Measurements from ENCODE around the gene MAVS. TPM values are rescaled to one million over a fixed set of nuclear protein-coding genes. Genes with fewer than 3 reads are reported as not detected.

The MAVS gene
- total RNA-seq, 1 donor from 2014 or later, result 35.2 TPM

DNA sequence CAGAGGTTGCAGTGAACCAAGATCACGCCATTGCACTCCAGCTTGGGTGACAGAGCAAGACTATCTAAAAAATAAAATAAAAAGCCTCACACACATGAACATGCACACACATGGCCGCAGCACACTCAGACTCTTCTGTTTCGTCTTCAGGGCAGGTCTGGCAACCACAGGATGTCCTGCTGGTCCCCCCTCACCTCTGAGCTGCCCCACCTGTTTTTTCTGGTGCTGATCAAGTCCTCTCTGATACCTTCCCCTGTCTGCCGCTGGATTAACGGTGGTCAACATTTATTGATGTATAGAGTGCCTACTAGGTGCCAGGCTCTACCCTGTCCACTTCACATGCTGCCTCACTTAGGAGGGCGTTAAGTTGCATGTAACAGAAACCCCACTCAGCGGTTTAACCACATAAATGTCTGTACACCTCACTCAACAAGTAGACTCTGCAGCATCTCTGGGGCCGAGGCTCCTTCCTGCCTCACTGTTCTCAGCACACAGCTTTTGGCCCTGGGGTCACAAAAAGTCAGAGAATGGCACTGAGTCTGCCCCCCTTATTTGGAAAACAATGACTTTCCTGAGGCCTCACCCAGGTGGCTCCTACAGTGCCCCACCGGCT lies 30.8 kb upstream of the MAVS start:
- peaks cover 2 to 22% of the 10 kb centered on the region in 2 donors for H3K4me1 ChIP-seq
- no peaks in the 10 kb centered on the region for H3K9me3 ChIP-seq
- no peak for DNase-seq (ENCODE audit: low spot score in 2 of 2)
- no peak overlapping the region for H3K4me3 ChIP-seq
- TF ChIP-seq, protein P1, sequence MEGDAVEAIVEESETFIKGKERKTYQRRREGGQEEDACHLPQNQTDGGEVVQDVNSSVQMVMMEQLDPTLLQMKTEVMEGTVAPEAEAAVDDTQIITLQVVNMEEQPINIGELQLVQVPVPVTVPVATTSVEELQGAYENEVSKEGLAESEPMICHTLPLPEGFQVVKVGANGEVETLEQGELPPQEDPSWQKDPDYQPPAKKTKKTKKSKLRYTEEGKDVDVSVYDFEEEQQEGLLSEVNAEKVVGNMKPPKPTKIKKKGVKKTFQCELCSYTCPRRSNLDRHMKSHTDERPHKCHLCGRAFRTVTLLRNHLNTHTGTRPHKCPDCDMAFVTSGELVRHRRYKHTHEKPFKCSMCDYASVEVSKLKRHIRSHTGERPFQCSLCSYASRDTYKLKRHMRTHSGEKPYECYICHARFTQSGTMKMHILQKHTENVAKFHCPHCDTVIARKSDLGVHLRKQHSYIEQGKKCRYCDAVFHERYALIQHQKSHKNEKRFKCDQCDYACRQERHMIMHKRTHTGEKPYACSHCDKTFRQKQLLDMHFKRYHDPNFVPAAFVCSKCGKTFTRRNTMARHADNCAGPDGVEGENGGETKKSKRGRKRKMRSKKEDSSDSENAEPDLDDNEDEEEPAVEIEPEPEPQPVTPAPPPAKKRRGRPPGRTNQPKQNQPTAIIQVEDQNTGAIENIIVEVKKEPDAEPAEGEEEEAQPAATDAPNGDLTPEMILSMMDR (IDR thresholded peaks at IDR 0.05), result no peak
- H3K27me3 ChIP-seq, result no peaks in the 10 kb centered on the region
- intact Hi-C loops (cut with DNase I), result no loop called here
- no peaks in the 10 kb centered on the region for H3K36me3 ChIP-seq
- H3K27ac ChIP-seq, result no peak overlapping the region

DNA sequence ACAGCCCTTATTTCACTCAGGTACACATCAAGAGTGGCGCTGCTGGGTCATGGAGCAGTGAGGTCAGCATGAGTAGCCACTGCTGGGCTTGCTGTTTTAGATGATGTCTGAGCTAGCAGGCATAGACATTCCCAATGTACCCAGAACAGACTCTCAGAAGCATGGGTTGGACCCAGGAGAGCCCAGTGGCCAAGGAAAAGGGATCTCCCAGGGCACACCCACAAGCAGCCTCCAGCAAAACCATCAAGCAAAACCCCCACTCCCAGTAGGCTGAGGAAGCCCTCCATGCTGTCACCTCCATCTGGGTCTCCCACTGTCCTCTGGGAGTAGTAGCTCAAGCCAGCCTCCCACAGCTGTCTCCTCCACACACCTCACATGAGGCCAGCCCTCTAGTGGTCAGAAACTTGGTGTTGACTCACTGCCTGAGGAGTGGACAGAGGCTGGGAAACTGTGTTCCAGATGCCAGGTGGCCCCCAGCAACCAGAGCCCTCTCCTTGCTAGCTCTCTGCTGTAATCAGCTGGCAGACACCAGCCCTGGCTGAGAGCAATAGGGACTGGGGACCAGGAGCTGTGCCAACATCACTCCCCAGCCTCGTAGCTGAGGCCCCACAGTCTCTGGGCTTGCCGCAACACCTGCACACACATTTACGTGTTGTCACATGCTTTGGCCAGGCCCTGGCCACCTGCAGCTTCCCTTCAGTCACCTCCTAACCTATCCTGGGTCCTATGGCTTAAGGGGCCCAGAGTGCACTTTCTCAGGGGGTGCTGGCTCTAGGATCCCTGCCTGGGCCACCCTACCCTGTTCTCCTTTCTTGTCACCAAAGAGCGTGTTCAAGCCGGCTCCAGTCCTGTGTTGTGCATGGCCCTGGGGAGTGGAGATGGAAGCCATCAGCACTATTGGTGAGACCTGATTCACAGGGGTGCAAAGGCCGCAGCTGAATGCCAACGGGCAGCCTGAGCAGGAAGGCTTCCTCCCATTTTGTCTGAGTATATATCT lies 28.2 kb upstream of the MAVS start:
- Histone ChIP-seq H3K36me3 (peaks cover under 1 to 11% of the 10 kb centered on the region in 2 donors), H3K27me3 (no peaks in the 10 kb centered on the region), H3K4me1 (peaks cover 3 to 16% of the 10 kb centered on the region in 2 donors), H3K9me3 (no peaks in the 10 kb centered on the region), H3K4me3 (no peak overlapping the region), H3K27ac (peak overlapping the region; percentile 29 to 67)
- peak in 1 of 2 donors; percentile 80 for DNase-seq (ENCODE audit: low spot score in 2 of 2)
- intact Hi-C loops (cut with DNase I), result no loop called here
- TF ChIP-seq, protein P1 (IDR thresholded peaks at IDR 0.05), result peak; percentile 27 to 51 (median 41)

DNA sequence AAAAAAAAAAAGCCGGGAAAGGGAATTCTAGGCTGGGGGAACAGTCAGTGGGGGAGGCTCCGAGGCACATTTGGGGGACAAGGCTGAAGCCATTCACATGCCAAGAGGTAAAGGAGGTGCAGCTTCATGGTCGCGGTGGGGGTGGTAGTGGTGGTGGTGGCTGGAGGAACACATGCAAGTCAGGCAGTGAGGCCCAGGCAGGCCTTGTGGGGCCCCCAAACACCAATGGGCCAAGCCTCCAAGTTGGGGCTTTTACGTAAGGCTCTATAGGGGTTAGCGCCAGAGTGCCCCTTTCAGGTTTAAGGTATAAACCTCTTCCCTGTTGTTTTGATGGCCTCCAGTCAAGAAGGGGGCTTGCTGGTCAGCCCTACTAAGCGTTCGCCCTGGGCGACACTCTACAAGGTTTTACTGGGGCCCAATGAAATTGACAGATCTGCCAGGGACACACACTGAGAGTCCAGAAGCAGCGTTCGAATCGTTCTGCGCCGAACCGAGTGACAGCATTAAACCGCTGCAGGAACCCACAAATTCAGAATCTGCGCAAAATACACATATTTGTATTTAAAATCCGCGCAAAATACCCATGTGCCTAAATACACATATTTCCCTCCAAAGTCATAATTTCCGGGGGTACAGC lies 27.1 kb upstream of the MAVS start:
- H3K27ac ChIP-seq, result peak overlapping the region; percentile 97
- intact Hi-C loops (cut with DNase I), result loop anchor here (1.0 kb wide), 6 partner anchors 8 to 70 kb away; partner anchors contain the start of genes ADISSP, CENPB, MAVS and PANK2
- TF ChIP-seq, protein P1 (IDR thresholded peaks at IDR 0.05), result no peak
- no peaks in the 10 kb centered on the region for H3K27me3 ChIP-seq
- H3K9me3 ChIP-seq, result no peaks in the 10 kb centered on the region
- peaks cover 3 to 16% of the 10 kb centered on the region in 2 donors for H3K4me1 ChIP-seq
- no peak for DNase-seq (ENCODE audit: low spot score in 2 of 2)
- H3K4me3 ChIP-seq, result peak overlapping the region; percentile 65 to 93
- H3K36me3 ChIP-seq, result peaks cover 12 to 21% of the 10 kb centered on the region in 2 donors

DNA sequence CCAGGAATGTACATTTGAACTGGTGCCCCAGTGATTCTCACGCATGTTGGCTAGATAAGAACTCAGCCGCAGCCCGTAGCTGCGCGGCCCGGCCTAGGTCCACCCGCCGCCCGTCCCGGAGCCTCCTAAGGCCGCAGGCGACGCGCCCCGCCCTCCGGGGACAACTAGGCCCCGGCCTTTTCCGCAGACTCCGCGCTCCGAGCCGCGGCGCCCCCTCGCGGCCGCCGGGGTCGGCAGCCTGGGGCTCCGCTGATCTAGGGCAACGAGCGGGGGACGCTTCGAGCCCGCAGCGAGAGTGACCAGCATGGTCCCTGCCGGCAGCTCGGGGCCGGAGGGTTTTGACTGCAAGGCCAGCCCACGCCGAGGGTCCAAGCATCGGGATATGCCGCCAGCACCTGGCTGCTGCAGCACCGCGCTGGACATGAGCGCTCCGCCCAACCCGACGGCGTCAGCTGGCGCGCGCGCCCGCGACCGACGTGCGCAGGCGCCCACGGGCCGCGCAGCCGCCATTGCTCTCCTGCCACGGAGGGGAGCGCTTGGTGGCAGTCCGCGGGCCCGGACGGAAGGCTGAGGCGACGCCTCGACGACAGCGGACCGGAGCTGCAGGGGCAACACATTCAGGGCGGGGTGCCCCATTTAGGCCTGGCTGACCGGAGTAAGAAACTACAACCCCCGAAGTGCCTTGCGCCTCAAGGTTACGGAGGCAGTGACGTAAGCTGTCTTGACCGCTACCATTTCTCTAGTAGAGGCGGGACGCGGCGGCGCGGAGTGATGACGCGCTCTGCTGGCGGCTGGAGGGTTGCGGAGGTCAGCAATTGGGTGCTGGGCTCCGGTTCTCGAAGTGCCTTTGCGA lies 26.4 kb upstream of the MAVS start, which contains the start of gene AP5S1:
AP5S1 (plus strand) TSS at position 500 of the 853 bp plus-strand sequence. CDS start 1,571 bp downstream, outside the sequence.
- peak within 1 kb of the TSS; percentile 65 to 93 for H3K4me3 ChIP-seq
- TF ChIP-seq, protein P1 (IDR thresholded peaks at IDR 0.05), result peak; percentile 96 to 100 (median 100)
- H3K4me1 ChIP-seq, result peaks cover 3 to 16% of the 10 kb centered on the region in 2 donors
- intact Hi-C loops (cut with DNase I), result loop anchor here (1.0 kb wide), 6 partner anchors 9 to 69 kb away; partner anchors contain the start of genes ADISSP, CENPB, MAVS and PANK2
- peak within 1 kb of the TSS; percentile 97 for H3K27ac ChIP-seq
- peaks cover 16 to 22% of the 10 kb centered on the region in 2 donors for H3K36me3 ChIP-seq
- peak; percentile 91 to 99 for DNase-seq (ENCODE audit: low spot score in 2 of 2)
- H3K9me3 ChIP-seq, result no peaks in the 10 kb centered on the region
- no peaks in the 10 kb centered on the region for H3K27me3 ChIP-seq
